Measurements from ENCODE around the gene EYA3.

GRCh38 chr1:27990920-27991537 is 97.4 kb downstream of the EYA3 start:
- no peak for TF ChIP-seq POLR2A (IDR thresholded peaks at IDR 0.05; ENCODE audit: low read depth)
- no peak for TF ChIP-seq CTCF (IDR thresholded peaks at IDR 0.05)
